RWPE1 (cell line): ENCODE measurements around the gene CAPSL.

Experiments used
- CTCF ChIA-PET: fragments of 350-600 bp; sonication (Branson Sonifier 250); formaldehyde crosslinking; extraction: SDS; loops from one replicate; lab custom pipeline; 2021; lab: Yijun Ruan, JAX
- POLR2A ChIA-PET: fragments of 400-600 bp; formaldehyde crosslinking; extraction: SDS; loops from one replicate; lab custom pipeline; 2020; ENCODE audit warnings: antibody characterized with exemption; ENCODE audit not compliant: low non-redundant PET; lab: Yijun Ruan, JAX
- DNase-seq: peaks from one replicate; pipeline ENCODE4 v3.0.0; 2012; ENCODE audit warnings: low spot score
- H3K27ac ChIP-seq: fragments of 450-650 bp; 2 replicates; pipeline ENCODE4 v1.5.1; 2017
- TF ChIP-seq, protein P1 (sequence below): fragments of 450-650 bp; conservative IDR thresholded peaks from 2 replicates; pipeline ENCODE4 v1.5.1; 2017; ENCODE audit warnings: low read depth, mild to moderate bottlenecking

CAPSL gene

DNA sequence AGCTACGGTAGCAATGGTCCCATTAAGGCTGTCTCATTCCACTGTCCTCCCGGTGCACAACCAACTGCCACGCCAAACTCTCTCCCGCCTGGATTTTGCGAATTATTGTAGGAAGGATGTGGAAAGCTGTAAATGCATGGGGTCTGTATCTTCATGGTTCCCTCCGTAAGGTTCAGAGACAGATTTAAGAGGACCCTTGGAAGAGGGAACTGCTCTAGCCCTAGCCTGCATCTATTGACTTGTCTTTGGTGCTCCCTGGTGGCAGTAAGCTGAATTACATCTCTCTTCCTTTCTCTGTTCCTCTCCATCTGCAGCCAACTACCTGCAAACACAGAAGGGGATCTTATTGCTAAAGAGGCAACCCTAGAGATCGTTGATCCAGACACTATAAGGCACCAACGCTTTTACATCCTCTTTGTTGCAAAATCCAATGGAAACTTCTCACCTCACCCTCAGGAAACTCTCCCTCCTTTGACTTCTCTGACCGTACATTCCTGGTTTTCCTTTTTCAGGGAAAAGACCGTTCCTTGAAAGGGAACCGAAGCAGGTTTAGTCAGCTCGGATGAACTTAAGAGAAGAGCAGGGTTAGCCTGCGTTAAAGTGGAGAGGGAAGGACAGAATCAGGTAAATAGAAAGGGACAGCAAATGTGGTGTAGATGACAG, 11.9 kb downstream of the CAPSL start:
- no peak overlapping the region for H3K27ac ChIP-seq

DNA sequence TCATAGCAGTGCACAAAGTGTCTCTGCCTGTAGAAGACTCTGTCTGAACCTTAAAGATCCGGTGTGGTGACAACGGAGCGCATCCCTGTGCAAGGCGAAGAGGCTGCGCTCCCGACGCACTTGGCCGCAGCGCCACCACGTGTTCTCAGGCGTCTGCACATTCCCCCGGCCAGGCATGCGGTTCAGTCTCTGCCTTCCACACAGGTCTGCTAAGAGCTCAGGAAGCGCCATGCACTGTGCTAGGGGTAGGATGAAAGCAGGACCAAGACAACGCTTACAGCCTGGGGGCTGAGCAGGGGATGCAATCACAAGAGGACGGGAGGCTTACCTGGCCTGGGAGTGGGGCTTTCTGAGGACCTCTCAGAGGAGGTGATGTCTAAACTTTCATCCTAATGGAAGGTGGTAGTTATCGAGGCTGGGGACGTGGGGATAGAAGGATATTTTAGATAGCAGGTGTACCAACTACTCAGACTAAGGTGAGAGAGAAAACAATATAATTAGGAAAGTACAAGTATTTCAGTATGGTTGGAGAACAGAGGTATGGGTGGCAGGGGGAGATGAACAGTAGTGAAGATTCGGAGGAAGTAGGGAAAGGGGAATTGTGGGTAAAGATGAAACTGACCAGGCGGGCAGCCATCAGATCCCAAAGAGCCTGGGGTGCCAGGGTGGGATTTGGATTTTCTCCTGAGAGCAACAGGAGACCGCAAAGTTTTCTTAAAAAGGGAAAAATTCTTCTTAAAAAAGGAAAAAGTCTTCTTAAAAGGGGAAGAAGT, 13.3 kb downstream of the CAPSL start:
- peak; percentile 65 for DNase-seq
- POLR2A ChIA-PET: no interaction called here
- CTCF ChIA-PET: interaction anchor here (0.6 to 5.1 kb wide), 20 partner anchors 13 to 1161 kb away, joined by 3 to 43 read pairs (median 4); partner anchors contain the start of gene CAPSL
- peak overlapping the region; percentile 76 for H3K27ac ChIP-seq
- TF ChIP-seq, protein P1, sequence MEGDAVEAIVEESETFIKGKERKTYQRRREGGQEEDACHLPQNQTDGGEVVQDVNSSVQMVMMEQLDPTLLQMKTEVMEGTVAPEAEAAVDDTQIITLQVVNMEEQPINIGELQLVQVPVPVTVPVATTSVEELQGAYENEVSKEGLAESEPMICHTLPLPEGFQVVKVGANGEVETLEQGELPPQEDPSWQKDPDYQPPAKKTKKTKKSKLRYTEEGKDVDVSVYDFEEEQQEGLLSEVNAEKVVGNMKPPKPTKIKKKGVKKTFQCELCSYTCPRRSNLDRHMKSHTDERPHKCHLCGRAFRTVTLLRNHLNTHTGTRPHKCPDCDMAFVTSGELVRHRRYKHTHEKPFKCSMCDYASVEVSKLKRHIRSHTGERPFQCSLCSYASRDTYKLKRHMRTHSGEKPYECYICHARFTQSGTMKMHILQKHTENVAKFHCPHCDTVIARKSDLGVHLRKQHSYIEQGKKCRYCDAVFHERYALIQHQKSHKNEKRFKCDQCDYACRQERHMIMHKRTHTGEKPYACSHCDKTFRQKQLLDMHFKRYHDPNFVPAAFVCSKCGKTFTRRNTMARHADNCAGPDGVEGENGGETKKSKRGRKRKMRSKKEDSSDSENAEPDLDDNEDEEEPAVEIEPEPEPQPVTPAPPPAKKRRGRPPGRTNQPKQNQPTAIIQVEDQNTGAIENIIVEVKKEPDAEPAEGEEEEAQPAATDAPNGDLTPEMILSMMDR: peak; percentile 84

More for the DNA sequence above, 11.9 kb downstream of the CAPSL start:
- ChIA-PET POLR2A (no interaction called here), CTCF (interaction anchor here (0.6 to 5.1 kb wide), 23 partner anchors 9 to 836 kb away, joined by 3 to 43 read pairs (median 4); partner anchors contain the start of gene SPEF2)
- TF ChIP-seq, protein P1: peak; percentile 89
- peak; percentile 60 for DNase-seq

DNA sequence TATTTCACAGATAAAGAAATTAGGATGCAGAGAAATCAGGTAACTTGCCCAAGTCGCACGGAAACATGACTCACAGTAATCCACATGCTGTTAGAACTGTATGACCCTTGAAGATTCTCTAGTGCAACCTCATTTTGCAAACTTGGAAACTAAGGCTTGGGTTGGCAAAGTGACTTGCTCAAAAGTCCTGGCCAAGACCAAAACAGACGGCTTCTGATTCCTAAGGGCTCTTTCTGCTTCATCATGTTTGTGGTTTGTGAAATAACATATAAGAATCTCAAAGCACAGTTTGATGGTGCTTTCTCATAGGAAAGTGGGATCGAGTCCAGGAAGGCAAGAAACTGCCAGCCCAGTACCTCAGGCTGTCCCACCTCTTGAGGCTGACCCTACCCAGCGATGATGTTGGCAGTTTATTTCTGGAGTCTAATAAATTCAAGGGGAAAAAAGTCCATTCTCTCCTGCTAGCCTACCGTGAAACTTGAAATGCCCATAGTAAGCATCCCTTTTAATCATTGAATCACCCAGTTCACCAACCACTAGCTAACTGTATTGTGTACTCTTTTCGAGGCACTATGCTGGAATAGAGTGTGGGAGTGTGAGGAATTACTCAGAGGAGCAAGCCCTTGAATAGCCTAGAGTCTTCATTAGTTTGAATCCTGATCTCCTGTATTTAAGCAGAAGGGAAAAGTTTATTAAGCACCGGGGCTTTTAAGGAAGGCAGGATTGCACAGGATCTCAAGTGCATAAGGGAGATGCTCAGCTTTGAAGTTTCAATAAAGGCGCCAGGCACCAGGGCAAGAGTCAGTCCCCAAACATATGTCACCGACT, 14.1 kb downstream of the CAPSL start:
- ChIA-PET POLR2A (no interaction called here), CTCF (interaction anchor here (0.7 to 5.1 kb wide), 12 partner anchors 14 to 1161 kb away, joined by 3 to 43 read pairs (median 4); partner anchors contain the start of gene CAPSL)
- H3K27ac ChIP-seq: peak overlapping the region; percentile 76
- TF ChIP-seq, protein P1: no peak
- peak; percentile 24 for DNase-seq

DNA sequence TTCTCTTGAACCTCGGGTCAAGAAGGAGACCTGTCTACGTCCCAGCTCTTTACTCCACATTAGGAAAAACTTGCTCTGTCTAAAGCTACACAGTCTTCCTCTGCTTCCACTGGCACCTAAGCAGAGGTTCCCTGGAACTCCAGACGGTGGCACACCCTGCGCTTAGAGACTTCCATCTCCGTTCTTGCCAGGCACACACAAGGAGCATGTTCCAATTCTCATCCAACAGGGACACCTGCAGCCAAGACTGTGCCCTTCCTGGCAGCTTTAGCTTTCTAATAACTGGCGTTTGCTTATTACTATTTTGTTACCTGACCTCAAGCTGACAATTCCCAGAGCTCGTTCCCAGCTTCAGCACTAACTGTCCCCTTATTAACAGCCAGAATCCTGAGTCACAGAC, 16.0 kb downstream of the CAPSL start:
- no peak for DNase-seq
- POLR2A ChIA-PET: no interaction called here
- TF ChIP-seq, protein P1: no peak
- peak overlapping the region; percentile 2; the same call in 1 of the 2 replicates for H3K27ac ChIP-seq
- CTCF ChIA-PET: interaction anchor here (0.6 kb wide), 2 partner anchors 152 to 771 kb away, joined by 3 to 6 read pairs; no protein-coding TSS in a partner anchor

DNA sequence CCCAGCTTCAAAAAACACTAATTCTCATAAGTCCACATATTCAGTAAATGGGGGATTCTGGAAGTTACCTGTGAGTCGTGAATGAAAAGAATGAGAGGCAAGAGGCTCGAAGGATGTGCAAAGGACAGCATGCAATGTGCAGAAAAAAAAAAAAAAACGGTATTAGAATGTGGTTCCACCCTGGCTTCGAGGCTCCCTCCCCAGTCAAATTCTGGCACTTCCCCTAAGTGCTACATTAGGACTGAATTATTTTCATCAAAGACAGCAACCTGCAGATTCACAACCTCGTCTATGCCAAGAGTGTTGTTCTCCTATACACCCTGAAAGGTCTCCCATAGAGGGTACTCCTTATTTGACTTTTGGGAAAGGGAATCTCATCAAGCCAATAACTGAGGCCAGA, 16.5 kb downstream of the CAPSL start:
- ChIA-PET POLR2A (no interaction called here), CTCF (interaction anchor here (0.6 kb wide), 2 partner anchors 151 to 772 kb away, joined by 3 to 6 read pairs; no protein-coding TSS in a partner anchor)
- H3K27ac ChIP-seq: no peak overlapping the region
- TF ChIP-seq, protein P1: no peak
- no peak for DNase-seq

GRCh38 chr5:35920890-35921289, 17.5 kb downstream of the CAPSL start:
- CTCF ChIA-PET: interaction anchor here (0.7 kb wide), 1 partner anchor 446 kb away, joined by 3 read pairs; no protein-coding TSS in a partner anchor
- TF ChIP-seq, protein P1: no peak
- POLR2A ChIA-PET: no interaction called here
- no peak for DNase-seq
- no peak overlapping the region for H3K27ac ChIP-seq
